UCSD-AML1 (cell line): Measurements from ENCODE around the gene MRPL49.
"Not testable (repeated sequence)": the region's sequence is repeated elsewhere in the genome, so short reads cannot be mapped to it uniquely, and the experiment has no call there.

Source experiments
- DNase-seq: peaks from one replicate; lab custom pipeline; 2025; ENCODE audit not compliant: unreplicated experiment; lab: John Stamatoyannopoulos, UW

The MRPL49 gene

DNA sequence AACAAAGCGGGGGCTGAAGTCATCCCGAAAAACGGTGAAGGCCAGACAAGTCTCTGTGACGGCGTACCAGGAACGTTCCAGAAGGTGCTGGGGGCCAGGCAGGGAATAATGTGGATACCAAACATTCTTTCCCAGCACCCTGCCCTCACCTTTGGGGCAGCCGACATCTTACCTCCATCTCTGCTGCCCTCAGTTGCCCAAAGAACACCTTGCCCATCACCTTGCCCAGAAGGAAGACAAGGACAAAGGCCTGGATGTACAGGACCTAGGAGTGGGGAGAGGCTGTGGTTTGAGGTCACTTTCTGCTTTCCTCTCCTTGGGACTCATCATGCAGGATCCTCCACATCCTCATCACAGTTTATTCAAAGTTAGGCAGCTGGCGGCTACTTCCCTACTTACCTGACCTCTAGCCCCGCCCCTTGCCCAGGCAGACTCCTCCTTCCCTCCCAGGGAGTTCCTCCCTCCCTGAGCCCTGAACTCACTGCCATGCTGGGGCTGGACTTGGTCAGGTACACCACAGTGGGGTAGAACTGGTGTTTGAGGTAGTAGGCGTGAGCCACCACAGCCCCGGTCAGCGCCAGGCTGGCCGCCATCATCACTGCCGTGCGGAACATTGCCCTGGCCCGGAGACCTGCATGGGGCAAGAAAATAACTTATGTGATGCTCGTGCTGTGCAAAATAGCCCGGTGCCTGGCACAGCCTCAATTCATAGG, 11.0 kb downstream of the MRPL49 start:
- no peak for DNase-seq

DNA sequence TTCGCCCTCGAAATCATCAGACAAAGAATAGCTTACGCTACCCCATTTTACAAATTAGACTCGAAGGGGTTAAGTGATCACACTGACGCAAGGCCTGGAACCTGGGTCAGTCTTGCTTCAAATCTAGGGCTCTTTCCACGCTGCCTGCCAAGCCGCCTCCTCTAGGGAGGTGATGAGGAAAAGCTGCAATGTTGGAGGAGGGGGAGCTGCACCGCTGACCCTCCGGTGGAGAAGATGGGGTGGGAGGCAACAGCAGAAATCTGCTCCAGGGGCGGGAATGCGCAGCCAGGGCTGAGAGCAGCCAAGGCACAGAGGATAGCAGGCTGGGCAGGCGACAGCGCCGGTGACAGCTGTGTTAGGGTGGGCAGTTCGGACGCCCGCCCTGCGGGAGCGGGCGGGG, 11.6 kb downstream of the MRPL49 start:
- no peak for DNase-seq

GRCh38 chr11:65134240-65134951, 12.3 kb downstream of the MRPL49 start, which contains the start of gene SYVN1:
Gene SYVN1 (minus strand): TSS chr11:65134519. CDS start chr11:65133601, 918 bp downstream.
- peak; percentile 89 for DNase-seq

GRCh38 chr11:65134952-65135632, 13.0 kb downstream of the MRPL49 start:
- DNase-seq: peak; percentile 85

DNA sequence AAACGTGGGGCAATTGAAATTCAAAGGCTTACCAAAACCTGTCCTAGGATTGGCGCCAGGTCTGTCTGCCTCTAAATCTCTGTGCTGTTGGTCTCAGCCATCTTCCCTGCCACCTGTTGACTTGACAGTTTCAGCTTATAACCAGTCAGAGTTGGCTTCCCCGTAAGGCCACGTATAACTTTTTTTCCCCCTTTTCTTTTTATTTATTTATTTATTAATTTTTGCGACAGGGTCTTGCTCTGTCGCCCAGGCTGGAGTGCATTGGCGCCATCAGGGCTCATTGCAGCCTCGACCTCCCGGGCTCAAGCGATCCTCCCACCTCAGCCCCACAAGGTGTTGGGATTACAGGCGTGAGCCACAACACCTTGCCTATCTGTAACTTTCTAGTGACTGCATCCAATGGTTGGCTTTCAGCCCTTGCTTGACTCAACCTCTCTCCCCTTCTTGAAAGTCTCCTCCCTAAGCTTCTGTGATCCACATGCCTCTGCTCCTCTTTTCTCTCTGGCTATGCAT, 13.6 kb downstream of the MRPL49 start:
- no peak for DNase-seq

DNA sequence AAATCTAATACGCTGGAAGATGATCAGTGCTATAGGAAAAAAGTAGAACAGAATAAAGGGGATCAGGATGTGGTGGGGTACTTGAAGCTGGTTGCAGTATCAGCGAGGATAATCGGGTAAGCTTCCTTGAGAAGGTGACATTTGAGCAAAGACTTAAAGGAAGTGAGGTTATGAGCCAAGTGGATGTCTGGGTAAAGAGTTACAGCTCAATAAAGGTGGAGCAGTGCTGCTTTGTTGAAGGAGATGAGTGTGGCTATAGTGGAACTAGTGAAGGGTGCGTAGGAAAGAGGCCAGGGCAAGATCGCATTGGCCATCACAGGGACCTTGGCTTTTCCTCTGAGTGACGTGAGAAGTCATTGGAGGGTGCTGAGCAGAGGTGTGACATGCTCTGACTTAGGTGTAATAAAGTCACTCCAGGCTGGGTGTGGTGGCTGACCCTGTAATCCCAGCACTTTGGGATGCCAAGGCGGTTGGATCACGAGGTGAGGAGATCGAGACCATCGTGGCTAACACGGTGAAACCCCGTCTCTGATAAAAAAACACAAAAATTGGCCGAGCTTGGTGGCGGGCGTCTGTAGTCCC, 14.5 kb downstream of the MRPL49 start:
- DNase-seq: no peak

DNA sequence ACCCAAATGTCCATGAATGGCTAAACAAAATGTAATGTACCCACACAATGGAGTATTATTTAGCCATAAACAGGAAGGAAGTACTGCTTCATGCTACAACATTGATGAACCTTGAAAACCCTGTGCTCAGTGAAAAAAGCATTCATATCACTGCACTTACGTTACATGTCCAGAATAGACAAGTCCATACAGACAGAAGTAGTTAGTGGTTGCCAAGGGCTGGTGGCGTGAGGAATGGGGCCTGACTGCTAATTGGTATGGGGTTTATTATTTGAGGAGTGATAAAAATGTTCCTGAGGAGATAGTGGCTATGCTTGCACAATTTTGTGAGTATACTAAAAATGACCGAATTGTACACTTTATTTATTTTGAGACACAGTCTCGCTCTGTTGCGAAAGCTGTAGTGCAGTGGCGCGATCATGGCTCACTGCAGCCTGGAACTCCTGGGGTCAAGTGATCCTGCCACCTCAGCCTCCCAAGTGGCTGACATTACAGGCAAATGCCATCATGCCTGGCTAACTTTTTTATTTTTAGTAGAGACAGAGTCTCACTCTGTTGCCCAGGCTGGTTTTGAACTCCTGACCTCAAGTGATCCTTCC, 19.9 kb downstream of the MRPL49 start:
- no peak for DNase-seq

GRCh38 chr11:65147352-65148075, 25.4 kb downstream of the MRPL49 start:
- no peak for DNase-seq

GRCh38 chr11:65148657-65149056, 26.5 kb downstream of the MRPL49 start:
- DNase-seq: no peak

GRCh38 chr11:65150131-65150508, 28.0 kb downstream of the MRPL49 start:
- DNase-seq: not testable (repeated sequence)

DNA sequence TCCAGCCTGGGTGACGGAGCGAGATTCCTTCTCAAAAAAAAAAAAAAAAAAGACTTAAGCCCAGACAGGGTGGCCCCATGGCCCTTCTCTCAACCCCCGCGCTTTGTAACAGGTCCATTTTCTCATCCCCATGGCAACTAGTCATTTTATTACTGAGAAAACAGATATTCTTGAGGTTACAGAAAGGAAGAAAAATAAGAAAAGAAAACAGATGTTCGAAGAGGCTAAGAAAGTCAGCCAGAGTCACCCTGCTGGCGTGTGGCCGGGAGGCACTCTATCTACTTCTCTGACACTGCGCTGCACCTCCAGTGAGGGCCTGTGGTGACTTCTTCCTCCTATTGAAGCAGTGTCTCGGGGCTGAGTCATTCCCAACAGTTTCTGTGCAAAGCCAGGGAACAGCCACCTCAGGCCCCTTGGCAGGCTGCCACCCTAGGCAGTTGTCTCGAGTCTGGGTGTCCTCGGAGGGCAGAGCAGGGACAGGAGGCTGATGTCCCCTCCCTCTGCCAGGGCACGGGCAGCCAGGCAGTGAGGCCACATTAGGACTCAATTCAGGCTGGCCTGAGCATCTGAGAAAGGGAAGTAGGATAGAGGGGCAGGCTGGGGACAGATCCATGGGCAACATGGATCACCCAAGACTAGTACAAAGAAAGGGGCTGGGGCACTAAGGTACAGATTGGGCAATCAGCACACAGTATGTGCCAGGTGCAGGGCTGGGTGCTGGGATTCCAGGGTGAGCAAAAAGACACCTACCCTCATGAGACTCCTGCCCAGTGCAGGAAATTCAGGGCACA, 28.6 kb downstream of the MRPL49 start:
- peak; percentile 80 for DNase-seq

DNA sequence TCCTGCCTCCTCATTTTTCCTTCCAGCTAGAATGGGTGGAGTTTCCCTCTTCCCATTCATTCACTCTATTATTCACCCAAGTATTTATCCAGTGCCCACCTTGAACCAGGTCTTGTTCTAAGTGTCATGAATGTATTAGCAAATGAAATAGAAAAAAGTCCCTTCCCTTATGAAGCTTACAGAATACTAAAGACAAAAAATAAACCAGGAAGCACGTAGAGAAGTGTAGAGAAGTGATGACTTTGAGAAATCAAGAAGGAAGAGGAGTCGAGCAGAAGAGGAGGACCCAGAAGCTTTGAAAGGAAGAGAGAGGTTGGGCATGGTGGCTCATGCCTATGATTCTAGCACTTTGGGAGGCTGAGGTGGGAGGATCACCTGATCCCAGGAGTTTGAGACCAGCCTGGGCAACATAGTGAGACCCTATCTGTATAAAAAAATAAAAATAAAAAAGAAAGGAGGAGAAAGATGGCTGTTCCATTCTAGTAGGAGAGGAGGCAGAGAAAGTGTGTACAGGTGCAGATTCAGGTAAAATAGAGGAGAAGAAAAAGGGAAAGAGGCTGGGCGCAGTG, 29.3 kb downstream of the MRPL49 start:
- no peak for DNase-seq

GRCh38 chr11:65152122-65152521, 30.0 kb downstream of the MRPL49 start:
- DNase-seq: no peak

DNA sequence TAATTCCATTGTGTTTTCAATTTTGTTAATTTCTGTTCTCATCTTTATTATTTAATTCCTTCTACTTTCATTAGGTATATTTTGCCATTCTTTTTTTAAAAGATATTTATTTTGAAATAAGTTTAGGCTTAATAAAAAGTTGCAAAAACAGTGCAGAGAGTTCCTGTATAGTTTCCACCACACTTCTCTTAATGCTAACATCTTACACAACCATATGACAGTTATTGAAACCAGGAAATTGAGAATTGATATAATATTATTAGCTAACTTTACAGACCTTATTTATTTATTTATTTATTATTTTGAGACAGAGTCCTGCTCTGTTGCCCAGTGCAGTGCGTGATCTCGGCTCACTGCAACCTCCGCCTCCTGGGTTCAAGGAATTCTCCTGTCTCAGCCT, 34.1 kb downstream of the MRPL49 start:
- no peak for DNase-seq

- no peak for DNase-seq
Measured at GRCh38 chr11:65156926-65157325, 34.8 kb downstream of the MRPL49 start.

- no peak for DNase-seq
Measured at GRCh38 chr11:65157336-65157735, 35.2 kb downstream of the MRPL49 start.

DNA sequence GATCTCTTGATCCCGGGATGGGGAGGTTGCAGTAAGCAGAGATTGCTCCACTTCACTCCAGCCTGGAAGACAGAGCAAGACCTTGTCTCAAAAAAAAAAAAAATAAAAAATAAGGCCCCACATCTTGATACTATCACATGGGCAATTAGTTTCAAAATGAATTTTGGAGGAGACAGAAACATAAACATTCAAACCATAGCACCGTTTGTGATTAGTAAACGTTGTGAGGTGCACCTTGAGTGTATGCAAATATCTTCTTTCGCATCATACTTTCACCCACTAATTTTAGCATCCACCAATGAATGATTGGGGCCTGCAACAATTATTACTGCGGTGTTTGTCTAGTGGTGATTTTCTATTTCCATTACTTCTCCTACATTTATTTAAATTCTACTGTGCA, 36.9 kb downstream of the MRPL49 start:
- no peak for DNase-seq

GRCh38 chr11:65160643-65161042, 38.5 kb downstream of the MRPL49 start:
- no peak for DNase-seq

DNA sequence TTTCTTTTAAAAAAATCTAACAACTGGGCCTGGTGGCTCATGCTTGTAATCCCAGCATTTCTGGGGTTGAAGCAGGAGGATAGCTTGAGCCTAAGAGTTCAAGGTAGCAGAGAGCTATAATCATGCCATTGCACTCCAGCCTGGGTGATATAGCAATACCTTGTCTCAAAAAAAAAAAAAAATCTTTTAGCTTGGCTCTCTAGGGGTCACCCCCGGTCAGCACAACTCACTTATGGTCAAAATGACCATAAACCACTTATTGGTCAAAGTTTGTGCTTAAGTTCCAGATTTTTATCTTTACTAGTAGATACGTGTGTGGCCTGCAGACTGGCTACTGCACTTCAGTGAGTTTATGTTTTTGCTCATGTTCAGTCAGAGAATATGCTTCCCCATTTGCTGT, 41.6 kb downstream of the MRPL49 start:
- no peak for DNase-seq
